ENCODE data around the gene FAM174C.

DNA sequence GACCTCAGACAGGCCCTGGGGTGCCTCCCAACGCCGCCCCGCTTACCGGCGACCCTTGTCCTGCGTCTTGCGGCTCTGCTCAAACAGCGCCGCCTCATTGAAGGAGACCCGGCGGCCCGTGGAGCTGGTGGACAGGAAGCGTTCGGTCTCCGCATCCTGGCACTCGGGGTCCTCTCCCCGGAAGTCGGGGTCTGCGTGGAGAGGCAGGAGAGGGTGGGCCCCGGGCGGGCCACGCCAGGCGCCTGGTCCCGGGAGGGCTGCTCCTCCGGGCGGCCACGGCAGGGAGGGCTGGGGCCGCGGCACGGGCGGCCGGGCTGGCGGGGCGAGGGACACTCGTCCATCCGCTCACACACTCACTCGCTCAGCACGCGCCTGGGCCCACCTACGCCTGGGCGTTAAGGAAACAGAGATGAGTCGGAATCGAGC lies 40.4 kb upstream of the FAM174C start:
- TF ChIP-seq, protein P1, sequence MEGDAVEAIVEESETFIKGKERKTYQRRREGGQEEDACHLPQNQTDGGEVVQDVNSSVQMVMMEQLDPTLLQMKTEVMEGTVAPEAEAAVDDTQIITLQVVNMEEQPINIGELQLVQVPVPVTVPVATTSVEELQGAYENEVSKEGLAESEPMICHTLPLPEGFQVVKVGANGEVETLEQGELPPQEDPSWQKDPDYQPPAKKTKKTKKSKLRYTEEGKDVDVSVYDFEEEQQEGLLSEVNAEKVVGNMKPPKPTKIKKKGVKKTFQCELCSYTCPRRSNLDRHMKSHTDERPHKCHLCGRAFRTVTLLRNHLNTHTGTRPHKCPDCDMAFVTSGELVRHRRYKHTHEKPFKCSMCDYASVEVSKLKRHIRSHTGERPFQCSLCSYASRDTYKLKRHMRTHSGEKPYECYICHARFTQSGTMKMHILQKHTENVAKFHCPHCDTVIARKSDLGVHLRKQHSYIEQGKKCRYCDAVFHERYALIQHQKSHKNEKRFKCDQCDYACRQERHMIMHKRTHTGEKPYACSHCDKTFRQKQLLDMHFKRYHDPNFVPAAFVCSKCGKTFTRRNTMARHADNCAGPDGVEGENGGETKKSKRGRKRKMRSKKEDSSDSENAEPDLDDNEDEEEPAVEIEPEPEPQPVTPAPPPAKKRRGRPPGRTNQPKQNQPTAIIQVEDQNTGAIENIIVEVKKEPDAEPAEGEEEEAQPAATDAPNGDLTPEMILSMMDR (IDR thresholded peaks at IDR 0.05): no peak
- TF ChIP-seq POLR2A (IDR thresholded peaks at IDR 0.05): no peak
